IMR-90 (cell line): ENCODE measurements around the gene LRRC31. TPM values are rescaled to one million over a fixed set of nuclear protein-coding genes. Genes with fewer than 3 reads are reported as not detected.

Source experiments
- ATAC-seq: fragments of 200-7000 bp; cut with Tn5 transposase; 2 replicates; pipeline ENCODE4 v1.9.1; 2020; ENCODE audit warnings: low read depth, mild to moderate bottlenecking, moderate library complexity
- BruUV-seq: library from RNA; stranded (reverse); fragments of 400-500 nt; replicated peaks from 2 replicates; lab custom pipeline; 2021; lab: Mats Ljungman, UMichigan
- CTCF ChIA-PET: fragments of 300-600 bp; formaldehyde crosslinking; extraction: SDS; loops from one replicate; lab custom pipeline; 2021; ENCODE audit warnings: antibody characterized with exemption; lab: Yijun Ruan, JAX
- POLR2A ChIA-PET: fragments of 300-600 bp; sonication (Branson Sonifier 250); formaldehyde crosslinking; loops from one replicate; lab custom pipeline; 2022; ENCODE audit warnings: antibody characterized with exemption; ENCODE audit not compliant: unreplicated experiment; lab: Charles Lee
- DNase-seq: peaks from one replicate; pipeline ENCODE4 v3.0.0; 2013
- H2AFZ ChIP-seq: replicated peaks from 2 replicates; pipeline ENCODE3; 2013; ENCODE audit warnings: low read length, mild to moderate bottlenecking; ENCODE audit not compliant: poor library complexity
- H2AK5ac ChIP-seq: 2 replicates; pipeline ENCODE4 v1.6.1; 2013; ENCODE audit warnings: low read depth, low read length, inconsistent platforms
- H2AK9ac ChIP-seq: replicated peaks from 2 replicates; pipeline ENCODE3; 2013; ENCODE audit warnings: mild to moderate bottlenecking, low read depth, low read length, moderate library complexity; ENCODE audit not compliant: poor library complexity
- H2BK120ac ChIP-seq: 2 replicates; pipeline ENCODE4 v1.6.1; 2013; ENCODE audit warnings: low read depth, low read length, inconsistent platforms
- H2BK15ac ChIP-seq: 3 replicates; pipeline ENCODE4 v1.6.1; 2013; ENCODE audit warnings: low read depth, low read length, inconsistent platforms
- H2BK20ac ChIP-seq: 2 replicates; pipeline ENCODE4 v1.6.1; 2013; ENCODE audit warnings: low read depth, mild to moderate bottlenecking, inconsistent platforms, low read length, moderate library complexity
- H2BK5ac ChIP-seq: 2 replicates; pipeline ENCODE4 v1.6.1; 2013; ENCODE audit warnings: mild to moderate bottlenecking, low read depth, low read length, inconsistent platforms; ENCODE audit not compliant: poor library complexity, severe bottlenecking
- H3K14ac ChIP-seq: replicated peaks from 2 replicates; pipeline ENCODE4 v1.6.1; 2013; ENCODE audit warnings: low read depth, low read length, inconsistent platforms
- H3K18ac ChIP-seq: 2 replicates; pipeline ENCODE4 v1.6.1; 2013; ENCODE audit warnings: low read depth, low read length, control low read depth
- H3K23ac ChIP-seq: 2 replicates; pipeline ENCODE4 v1.6.1; 2013; ENCODE audit warnings: low read depth, low read length, inconsistent platforms
- H3K27ac ChIP-seq: 2 replicates; pipeline ENCODE4 v1.5.1; 2013; ENCODE audit warnings: mild to moderate bottlenecking, control low read depth, low read length; ENCODE audit not compliant: insufficient read depth
- H3K27me3 ChIP-seq: 2 replicates; pipeline ENCODE4 v1.6.1; 2013; ENCODE audit warnings: low read length; ENCODE audit not compliant: control insufficient read depth, insufficient read depth
- H3K36me3 ChIP-seq: 2 replicates; pipeline ENCODE4 v1.6.1; 2013; ENCODE audit warnings: low read length, mixed read lengths; ENCODE audit not compliant: control insufficient read depth, insufficient read depth
- H3K4ac ChIP-seq: 2 replicates; pipeline ENCODE4 v1.6.1; 2013; ENCODE audit warnings: low read depth, low read length, inconsistent platforms
- H3K4me1 ChIP-seq: 2 replicates; pipeline ENCODE4 v1.6.1; 2013; ENCODE audit warnings: low read length, mixed read lengths; ENCODE audit not compliant: control insufficient read depth, insufficient read depth
- H3K4me2 ChIP-seq: 2 replicates; pipeline ENCODE4 v1.6.1; 2013; ENCODE audit warnings: low read depth, mild to moderate bottlenecking, control low read depth, low read length, moderate library complexity
- H3K4me3 ChIP-seq: 2 replicates; pipeline ENCODE4 v1.5.1; 2013; ENCODE audit warnings: low read depth, mild to moderate bottlenecking, control low read depth, low read length, moderate library complexity; ENCODE audit not compliant: insufficient read depth
- H3K56ac ChIP-seq: 2 replicates; pipeline ENCODE4 v1.6.1; 2013; ENCODE audit warnings: low read length, inconsistent platforms; ENCODE audit not compliant: insufficient read depth; ENCODE audit errors: extremely low read depth
- H3K79me1 ChIP-seq, 2 experiments: 2 replicates each; pipeline ENCODE4 v1.6.1; 2013; ENCODE audit warnings: low read length in 2 of 2, inconsistent platforms in 1 of 2, low read depth in 1 of 2
- H3K9ac ChIP-seq: 2 replicates; pipeline ENCODE4 v1.6.1; 2013; ENCODE audit warnings: low read depth, low read length, control low read depth
- H3K9me1 ChIP-seq: 2 replicates; pipeline ENCODE4 v1.6.1; 2013; ENCODE audit warnings: low read length, inconsistent platforms; ENCODE audit not compliant: insufficient read depth
- H3K9me3 ChIP-seq: 2 replicates; pipeline ENCODE4 v1.6.1; 2013; ENCODE audit warnings: low read length; ENCODE audit not compliant: control insufficient read depth, insufficient read depth
- H4K20me1 ChIP-seq: 2 replicates; pipeline ENCODE4 v1.6.1; 2013; ENCODE audit warnings: low read length, inconsistent platforms; ENCODE audit not compliant: insufficient read depth
- H4K5ac ChIP-seq: 2 replicates; pipeline ENCODE4 v1.6.1; 2013; ENCODE audit warnings: mild to moderate bottlenecking, low read depth, low read length, control low read depth
- H4K8ac ChIP-seq, 2 experiments: 2 replicates each; pipeline ENCODE4 v1.6.1; 2013; ENCODE audit warnings: low read depth in 2 of 2, low read length in 2 of 2, control low read depth in 1 of 2, inconsistent platforms in 1 of 2
- H4K91ac ChIP-seq: 2 replicates; pipeline ENCODE4 v1.6.1; 2013; ENCODE audit warnings: low read depth, low read length, inconsistent platforms; ENCODE audit not compliant: insufficient read depth
- BHLHE40 ChIP-seq: fragments of 150-350 bp; IDR thresholded peaks from 2 replicates; pipeline ENCODE4 v1.6.1; 2016; ENCODE audit warnings: mild to moderate bottlenecking, low read depth, low read length
- CEBPB ChIP-seq: IDR thresholded peaks from 2 replicates; pipeline ENCODE4 v1.6.1; 2012; ENCODE audit warnings: low read depth, low read length, improper control_type of control experiment
- CHD1 ChIP-seq: IDR thresholded peaks from 2 replicates; pipeline ENCODE4 v1.6.1; 2012; ENCODE audit warnings: low read depth, low read length, improper control_type of control experiment
- CTCF ChIP-seq: conservative IDR thresholded peaks from 2 replicates; pipeline ENCODE4 v1.5.1; 2012; ENCODE audit warnings: mild to moderate bottlenecking, low read depth, low read length, improper control_type of control experiment
- FOS ChIP-seq: fragments of 150-350 bp; IDR thresholded peaks from 2 replicates; pipeline ENCODE4 v1.6.1; 2016; ENCODE audit warnings: low read depth, low read length
- MXI1 ChIP-seq: IDR thresholded peaks from 2 replicates; pipeline ENCODE4 v1.6.1; 2012; ENCODE audit warnings: low read depth, mild to moderate bottlenecking, low read length, moderate library complexity, borderline replicate concordance
- NFE2L2 ChIP-seq: fragments of 150-350 bp; IDR thresholded peaks from 2 replicates; pipeline ENCODE4 v1.6.1; 2016; ENCODE audit warnings: low read depth, mild to moderate bottlenecking, low read length
- POLR2A ChIP-seq: IDR thresholded peaks from 2 replicates; pipeline ENCODE4 v1.6.1; 2012; ENCODE audit warnings: mild to moderate bottlenecking, low read depth, low read length
- RAD21 ChIP-seq: IDR thresholded peaks from 2 replicates; pipeline ENCODE4 v1.6.1; 2012; ENCODE audit warnings: low read length, improper control_type of control experiment
- RCOR1 ChIP-seq: IDR thresholded peaks from 2 replicates; pipeline ENCODE4 v1.6.1; 2012; ENCODE audit warnings: mild to moderate bottlenecking, low read length, improper control_type of control experiment; ENCODE audit not compliant: insufficient replicate concordance
- WGBS, 2 experiments: methylation state at CpG; one replicate each; pipeline versions ENCODE4 v1.1.5 to v1.1.7; 2013; ENCODE audit warnings: missing lambda C conversion rate in 2 of 2; ENCODE audit not compliant: insufficient read length in 1 of 2; ENCODE audit errors: extremely low coverage in 2 of 2; 5-methylcytosine and 5-hydroxymethylcytosine counted together
- dilution Hi-C: fragments of 300-500 bp; cut with HindIII; formaldehyde crosslinking; loops from one replicate; pipeline ENCODE4 v1.14.3; 2018; ENCODE audit warnings: low sequenced_read_pairs; ENCODE audit not compliant: unreplicated experiment
- in situ Hi-C: fragments of 300-500 bp; cut with MboI; formaldehyde crosslinking; loops from 3 replicates; pipeline ENCODE4 v1.14.3; 2019; ENCODE audit warnings: low sequenced_read_pairs, inconsistent platforms, mixed read lengths
- intact Hi-C: fragments of 100-400 bp; cut with micrococcal nuclease; formaldehyde crosslinking; loops from 2 replicates; pipeline ENCODE4 v1.10.0; 2022
- polyA plus RNA-seq, 3 experiments: library from polyadenylated mRNA; depleted of rRNA; stranded (reverse); fragments of >200 nt; gene quantifications; 2 replicates each; pipeline ENCODE4 v1.2.3, GENCODE V29; 2012; ENCODE audit warnings: low replicate concordance in 1 of 3
- total RNA-seq: library from RNA; depleted of rRNA; stranded (reverse); fragments of >200 nt; gene quantifications from 2 replicates; pipeline ENCODE4 v1.2.3, GENCODE V29; 2012
- TF ChIP-seq, protein P1 (sequence below): fragments of 150-350 bp; IDR thresholded peaks from 2 replicates; pipeline ENCODE4 v1.6.1; 2017; ENCODE audit warnings: mild to moderate bottlenecking, antibody characterized with exemption, low read length, low read depth

LRRC31 gene
- total and polyA plus RNA-seq, 2 of the 4 experiments (the other 2 are of a cell fraction): not detected

GRCh38 chr3:169864270-169864669 is 5.5 kb downstream of the LRRC31 start:
- H4K91ac ChIP-seq: no peak overlapping the region
- H3K56ac ChIP-seq: no peak overlapping the region
- H3K4me1 ChIP-seq: no peaks in the 10 kb centered on the region
- H3K9me3 ChIP-seq: no peaks in the 10 kb centered on the region
- no peaks in the 10 kb centered on the region for H3K79me1 ChIP-seq
- no peak overlapping the region for H3K18ac ChIP-seq
- no peak overlapping the region for H3K27ac ChIP-seq
- no peak overlapping the region for H2BK15ac ChIP-seq
- ATAC-seq: no peak
- no peak overlapping the region for H4K8ac ChIP-seq
- H3K4me2 ChIP-seq: no peak overlapping the region
- CTCF ChIA-PET: interaction anchor here (0.6 kb wide), 1 partner anchor 17 kb away, joined by 3 read pairs; no protein-coding TSS in a partner anchor
- H2BK20ac ChIP-seq: no peak overlapping the region
- H3K9me1 ChIP-seq: no peaks in the 10 kb centered on the region
- no peak overlapping the region for H2AFZ ChIP-seq
- POLR2A ChIA-PET: no interaction called here
- H3K4ac ChIP-seq: no peak overlapping the region
- no peak for DNase-seq
- H4K20me1 ChIP-seq: no peaks in the 10 kb centered on the region
- H2AK5ac ChIP-seq: no peak overlapping the region
- no CpG with 5 or more reads among the region's 2 CpGs for WGBS, 2 experiments
- in situ Hi-C loops: loop anchor here (10.0 kb wide), 1 partner anchor 191 kb away; no protein-coding TSS in a partner anchor
- H4K5ac ChIP-seq: no peak overlapping the region
- intact Hi-C loops: loop anchor here (5.0 to 10.0 kb wide), 3 partner anchors 103 to 413 kb away; partner anchors contain the start of gene SEC62
- no TSS peak for BruUV-seq
- TF ChIP-seq CHD1 (no peak), CEBPB (no peak), RAD21 (no peak), NFE2L2 (no peak), CTCF (no peak), FOS (no peak), POLR2A (no peak), BHLHE40 (no peak), RCOR1 (no peak), MXI1 (no peak)
- TF ChIP-seq, protein P1, sequence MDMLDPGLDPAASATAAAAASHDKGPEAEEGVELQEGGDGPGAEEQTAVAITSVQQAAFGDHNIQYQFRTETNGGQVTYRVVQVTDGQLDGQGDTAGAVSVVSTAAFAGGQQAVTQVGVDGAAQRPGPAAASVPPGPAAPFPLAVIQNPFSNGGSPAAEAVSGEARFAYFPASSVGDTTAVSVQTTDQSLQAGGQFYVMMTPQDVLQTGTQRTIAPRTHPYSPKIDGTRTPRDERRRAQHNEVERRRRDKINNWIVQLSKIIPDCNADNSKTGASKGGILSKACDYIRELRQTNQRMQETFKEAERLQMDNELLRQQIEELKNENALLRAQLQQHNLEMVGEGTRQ: no peak
- no peak overlapping the region for H2BK5ac ChIP-seq
- peaks cover 4% of the 10 kb centered on the region; the same call in 1 of the 2 replicates for H3K27me3 ChIP-seq
- H3K4me3 ChIP-seq: no peak overlapping the region
- no peak overlapping the region for H2BK120ac ChIP-seq
- no peak overlapping the region for H3K23ac ChIP-seq
- no peak overlapping the region for H3K9ac ChIP-seq
- no peaks in the 10 kb centered on the region for H3K36me3 ChIP-seq
- H3K14ac ChIP-seq: no peak overlapping the region
- dilution Hi-C loops: no loop called here
- H2AK9ac ChIP-seq: no peak overlapping the region
